K562 (cell line): ENCODE results near the gene CFAP97D2. TPM values are rescaled to one million over a fixed set of nuclear protein-coding genes. Genes with fewer than 3 reads are reported as not detected.

Source experiments
- ATAC-seq: fragments of 200-7000 bp; cut with Tn5 transposase; 3 replicates; pipeline ENCODE4 v1.9.1; 2020; ENCODE audit warnings: moderate library complexity
- BruUV-seq: library from RNA; stranded (reverse); fragments of 400-500 nt; replicated peaks from 2 replicates; lab custom pipeline; 2021; lab: Mats Ljungman, UMichigan
- CTCF ChIA-PET: fragments of 300-600 bp; formaldehyde crosslinking; extraction: SDS; loops from one replicate; lab custom pipeline; 2021; ENCODE audit warnings: low intra/inter-chr PET ratio; lab: Yijun Ruan, JAX
- POLR2A ChIA-PET: fragments of 300-600, 350-650 bp; sonication (Branson Sonifier 250); formaldehyde crosslinking; extraction: SDS; loops from one replicate; lab custom pipeline; 2021; ENCODE audit warnings: antibody characterized with exemption, inconsistent platforms; lab: Yijun Ruan, JAX
- DNase-seq, 4 experiments: peaks; one replicate each; pipeline versions ENCODE4 v3.0.0 to v3.0.0-alpha.2; 2011 to 2018; ENCODE audit warnings: low spot score in 3 of 4, mixed read lengths in 3 of 4; ENCODE audit errors: extremely low read depth in 1 of 4
- FAIRE-seq: peaks from 2 replicates; lab custom pipeline; 2011; peaks lifted over from hg19 to GRCh38; lab: Jason Lieb, UNC
- H2AFZ ChIP-seq: 2 replicates; pipeline ENCODE4 v1.6.0; 2011; ENCODE audit warnings: low read depth, low read length, control low read depth, inconsistent platforms
- H3K27ac ChIP-seq: fragments of 200-600 bp; 3 replicates; pipeline ENCODE4 v1.8.0; 2011; ENCODE audit warnings: low read depth, mild to moderate bottlenecking, control low read depth, inconsistent platforms, low read length, moderate library complexity, mixed read lengths; ENCODE audit errors: extremely low read depth
- H3K27me3 ChIP-seq, 2 experiments: fragments of 300-600 bp in 1 of 2; 2 replicates in 1 of 2; 3 replicates in 1 of 2; pipeline versions ENCODE4 v1.6.0 to v1.8.0; 2011; ENCODE audit warnings: inconsistent platforms in 2 of 2, low read length in 2 of 2, mild to moderate bottlenecking in 1 of 2, mixed read lengths in 1 of 2, moderate library complexity in 1 of 2; ENCODE audit not compliant: control insufficient read depth in 2 of 2, insufficient read depth in 2 of 2
- H3K36me3 ChIP-seq: fragments of 300-600 bp; 3 replicates; pipeline ENCODE4 v1.8.0; 2011; ENCODE audit warnings: mild to moderate bottlenecking, low read length, inconsistent platforms; ENCODE audit not compliant: control insufficient read depth, insufficient read depth
- H3K4me1 ChIP-seq, 2 experiments: fragments of 200-600 bp in 1 of 2; replicated peaks in 1 of 2; 2 replicates in 1 of 2; 3 replicates in 1 of 2; pipeline versions ENCODE4 v1.5.1 to v1.8.0; 2011; ENCODE audit warnings: inconsistent platforms in 2 of 2, low read length in 2 of 2, mild to moderate bottlenecking in 1 of 2, mixed read lengths in 1 of 2, moderate library complexity in 1 of 2; ENCODE audit not compliant: control insufficient read depth in 2 of 2, insufficient read depth in 2 of 2
- H3K4me2 ChIP-seq: 2 replicates; pipeline ENCODE4 v1.6.1; 2011; ENCODE audit warnings: low read length, control low read depth, inconsistent platforms, mixed read lengths; ENCODE audit not compliant: insufficient read depth
- H3K4me3 ChIP-seq: fragments of 200-600 bp; sonication (generic), shearing (Covaris generic); 2 replicates; pipeline ENCODE4 v1.5.1; 2016; ENCODE audit warnings: control low read depth, inconsistent platforms
- H3K79me2 ChIP-seq: fragments of 200-600 bp; 3 replicates; pipeline ENCODE4 v1.8.0; 2011; ENCODE audit warnings: low read length, inconsistent platforms; ENCODE audit not compliant: control insufficient read depth, insufficient read depth
- H3K9ac ChIP-seq, 2 experiments: 2 replicates each; pipeline versions ENCODE4 v1.6.0 to v1.6.1; 2011; ENCODE audit warnings: low read depth in 2 of 2, low read length in 2 of 2, control low read depth in 1 of 2, inconsistent platforms in 1 of 2, mild to moderate bottlenecking in 1 of 2, mixed read lengths in 1 of 2; ENCODE audit not compliant: insufficient read depth in 1 of 2
- H3K9me1 ChIP-seq: one replicate; pipeline ENCODE4 v1.6.0; 2011; ENCODE audit warnings: inconsistent platforms, mild to moderate bottlenecking, low read length, moderate library complexity; ENCODE audit not compliant: control insufficient read depth, insufficient read depth
- H3K9me3 ChIP-seq: replicated peaks from 2 replicates; pipeline ENCODE4 v1.5.1; 2011; ENCODE audit warnings: low read depth, low read length, inconsistent platforms; ENCODE audit not compliant: control insufficient read depth, insufficient read depth
- H4K20me1 ChIP-seq: replicated peaks from 2 replicates; pipeline ENCODE4 v1.6.1; 2011; ENCODE audit warnings: low read length, inconsistent platforms, mixed read lengths; ENCODE audit not compliant: control insufficient read depth, insufficient read depth
- ATF7 ChIP-seq: fragments of 450-650 bp; IDR thresholded peaks from 2 replicates; pipeline ENCODE4 v1.7.1; 2014; ENCODE audit warnings: mild to moderate bottlenecking, moderate library complexity
- WGBS: fragments of 100-300 bp; shearing (Covaris generic); methylation state at CpG from one replicate; pipeline ENCODE4 v1.1.6; 2016; ENCODE audit warnings: low coverage, mixed read lengths; ENCODE audit not compliant: insufficient coverage; ENCODE audit errors: missing lambda C conversion rate; 5-methylcytosine and 5-hydroxymethylcytosine counted together
- in situ Hi-C: fragments of 300-500 bp; cut with MboI; formaldehyde crosslinking; loops from 4 replicates; pipeline ENCODE4 v1.15.0; 2018; ENCODE audit warnings: inconsistent platforms, mixed read lengths
- intact Hi-C: fragments of 100-400 bp; cut with micrococcal nuclease; formaldehyde crosslinking; loops from 2 replicates; pipeline ENCODE4 v1.14.2; 2022
- polyA plus RNA-seq, 8 experiments: library from polyadenylated mRNA; depleted of rRNA in 4 of 8; stranded (reverse) in 5 of 8; unstranded in 3 of 8; fragments of >200 nt; fragmentation: Nextera tagmentation in 2 of 8; fragmentation: Illumina TruSeq in 1 of 8; extraction: Ambion mirVana in 2 of 8; extraction: Trizol in 1 of 8; gene quantifications; 2 replicates each; pipeline versions ENCODE4 v1.2.1 to v1.2.3, GENCODE V29; 2011 to 2014; ENCODE audit warnings: inconsistent platforms in 1 of 8, missing spikeins in 1 of 8
- total RNA-seq, 7 experiments: library from RNA; depleted of rRNA in 6 of 7; stranded (reverse); fragments of >200 nt in 6 of 7; fragmentation: Illumina TruSeq in 2 of 7; extraction: Trizol in 2 of 7; gene quantifications; 2 replicates each; pipeline versions ENCODE4 v1.2.1 to v1.2.3, GENCODE V29; 2011 to 2021; ENCODE audit warnings: low replicate concordance in 1 of 7
- TF ChIP-seq, protein P1 (sequence below), 2 experiments: fragments of 450-650 bp in 1 of 2; sonication (generic) in 1 of 2; formaldehyde crosslinking in 1 of 2; IDR thresholded peaks in 1 of 2; conservative IDR thresholded peaks in 1 of 2; 2 replicates each; pipeline versions ENCODE4 v1.6.1 to v1.8.1; 2016 to 2023; ENCODE audit warnings: mild to moderate bottlenecking in 2 of 2, moderate library complexity in 2 of 2, inconsistent platforms in 1 of 2, missing genetic modification reagents in 1 of 2
- TF ChIP-seq, protein P2 (sequence below): fragments of 450-650 bp; IDR thresholded peaks from 2 replicates; pipeline ENCODE4 v1.6.1; 2016

CFAP97D2 gene
- total and polyA plus RNA-seq, 9 of the 15 experiments (the other 6 are each of a cell fraction or from before 2014, with no cell fraction given): not detected

DNA sequence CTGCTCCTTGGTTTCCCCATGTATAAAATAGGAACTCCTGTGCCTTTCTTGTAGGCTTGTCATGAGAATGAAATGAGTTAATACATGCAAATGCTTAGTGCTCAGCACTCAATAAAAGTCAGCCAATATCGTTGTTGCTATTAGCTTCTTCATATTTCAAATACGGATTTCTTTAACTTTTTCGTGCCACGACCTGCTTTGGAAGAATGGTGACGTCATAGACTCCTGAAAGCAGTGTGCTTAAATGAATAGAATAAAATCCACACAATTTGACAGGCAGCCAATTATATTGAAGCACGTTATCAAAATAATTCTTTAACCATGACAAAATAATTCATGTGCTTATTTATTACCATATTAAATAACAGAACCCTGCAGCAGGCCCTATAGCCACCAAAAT is 29.1 kb downstream of the CFAP97D2 start:
- Histone ChIP-seq H2AFZ (no peak overlapping the region), H3K4me1 (peaks cover 3 to 6% of the 10 kb centered on the region in 2 experiments; a peak in 1 of 5 replicates), H3K4me2 (no peak overlapping the region), H3K36me3 (no peaks in the 10 kb centered on the region), H4K20me1 (no peaks in the 10 kb centered on the region), H3K27ac (no peak overlapping the region), H3K9me3 (no peaks in the 10 kb centered on the region; the same call in 1 of the 2 replicates), H3K4me3 (no peak overlapping the region), H3K79me2 (no peaks in the 10 kb centered on the region), H3K9ac (no peak overlapping the region), H3K9me1 (no peaks in the 10 kb centered on the region), H3K27me3 (0 out of 5 replicates have a peak, but pooled peaks cover 0 to 4% of the 10 kb centered on the region in 2 experiments)
- DNase-seq (no peak), ATAC-seq (no peak), FAIRE-seq (no peak)
- 7% methylated on average over 6 of the region's 6 CpGs for WGBS
- no TSS peak for BruUV-seq
- CTCF ChIA-PET: no interaction called here
- in situ Hi-C loops (no loop called here), intact Hi-C loops (no loop called here)
- POLR2A ChIA-PET: no interaction called here
- TF ChIP-seq, protein P1, sequence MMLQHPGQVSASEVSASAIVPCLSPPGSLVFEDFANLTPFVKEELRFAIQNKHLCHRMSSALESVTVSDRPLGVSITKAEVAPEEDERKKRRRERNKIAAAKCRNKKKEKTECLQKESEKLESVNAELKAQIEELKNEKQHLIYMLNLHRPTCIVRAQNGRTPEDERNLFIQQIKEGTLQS (IDR thresholded peaks at IDR 0.05): peak; percentile 42
- TF ChIP-seq, protein P1 (CRISPR knock-in tag; conservative IDR thresholded peaks at IDR 0.05): no peak
- TF ChIP-seq, protein P2, sequence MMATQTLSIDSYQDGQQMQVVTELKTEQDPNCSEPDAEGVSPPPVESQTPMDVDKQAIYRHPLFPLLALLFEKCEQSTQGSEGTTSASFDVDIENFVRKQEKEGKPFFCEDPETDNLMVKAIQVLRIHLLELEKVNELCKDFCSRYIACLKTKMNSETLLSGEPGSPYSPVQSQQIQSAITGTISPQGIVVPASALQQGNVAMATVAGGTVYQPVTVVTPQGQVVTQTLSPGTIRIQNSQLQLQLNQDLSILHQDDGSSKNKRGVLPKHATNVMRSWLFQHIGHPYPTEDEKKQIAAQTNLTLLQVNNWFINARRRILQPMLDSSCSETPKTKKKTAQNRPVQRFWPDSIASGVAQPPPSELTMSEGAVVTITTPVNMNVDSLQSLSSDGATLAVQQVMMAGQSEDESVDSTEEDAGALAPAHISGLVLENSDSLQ: no peak
- peak; percentile 33; the same call in 1 of the 2 replicates for TF ChIP-seq ATF7
